Left ventricle myocardium inferior (tissue), 1 donor: ENCODE data around the gene P2RX7. TPM values are rescaled to one million over a fixed set of nuclear protein-coding genes. Genes with fewer than 3 reads are reported as not detected.

Experiments
- DNase-seq: peaks from one replicate; pipeline ENCODE4 v3.0.0-alpha.2; 2020
- H3K27ac ChIP-seq: fragments of 200-600 bp; replicated peaks from 2 replicates; pipeline ENCODE4 v1.8.0; 2021
- H3K27me3 ChIP-seq: fragments of 200-600 bp; 2 replicates; pipeline ENCODE4 v1.8.0; 2021; ENCODE audit warnings: low read depth
- H3K36me3 ChIP-seq: fragments of 200-600 bp; 2 replicates; pipeline ENCODE4 v1.8.0; 2021
- H3K4me1 ChIP-seq: fragments of 200-600 bp; 2 replicates; pipeline ENCODE4 v1.8.0; 2021
- H3K4me3 ChIP-seq: fragments of 200-600 bp; 2 replicates; pipeline ENCODE4 v1.8.0; 2021; ENCODE audit warnings: mild to moderate bottlenecking, moderate library complexity
- H3K9me3 ChIP-seq: fragments of 200-600 bp; replicated peaks from 2 replicates; pipeline ENCODE4 v1.8.0; 2021
- intact Hi-C: fragments of 100-400 bp; cut with micrococcal nuclease; formaldehyde crosslinking; loops from one replicate; pipeline ENCODE4 v1.11.0; 2022
- total RNA-seq: library from RNA; stranded (reverse); fragmentation: NEBNext Ultra II Directional; extraction: Animal tissue kit (Norgen Biotek cat#: 25700); gene quantifications from one replicate; pipeline ENCODE4 v1.2.1, GENCODE V29; 2021
- TF ChIP-seq, protein P1 (sequence below): fragments of 200-600 bp; IDR thresholded peaks from 2 replicates; pipeline ENCODE4 v1.8.0; 2021; ENCODE audit warnings: antibody characterized with exemption, mild to moderate bottlenecking, borderline replicate concordance
- donor health status: DM: no; HTN: yes; CAD: no; lungs with severe emphysema.

The P2RX7 gene
- total RNA-seq, 1 donor from 2014 or later: 1.6 TPM

DNA sequence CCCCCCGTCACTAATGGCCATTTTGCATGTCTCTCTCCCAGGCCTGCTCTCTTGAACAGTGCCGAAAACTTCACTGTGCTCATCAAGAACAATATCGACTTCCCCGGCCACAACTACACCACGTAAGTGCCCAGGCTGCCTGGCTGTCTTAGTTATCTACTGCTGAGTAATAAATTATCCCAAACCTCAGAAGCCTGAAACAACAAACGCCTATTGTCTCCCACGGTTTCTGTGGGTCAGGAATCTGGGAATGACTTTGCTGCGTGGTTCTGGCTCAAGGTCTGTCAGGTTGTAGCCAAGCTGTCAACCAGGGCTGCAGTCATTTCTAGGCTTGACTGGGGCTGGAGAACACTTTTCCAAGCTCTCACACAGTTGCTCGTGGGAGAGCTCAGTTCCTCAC is 32.6 kb downstream of the P2RX7 start:
- no peak overlapping the region for H3K27ac ChIP-seq
- intact Hi-C loops: no loop called here
- H3K27me3 ChIP-seq: no peaks in the 10 kb centered on the region
- peaks cover 19% of the 10 kb centered on the region for H3K36me3 ChIP-seq
- H3K9me3 ChIP-seq: no peaks in the 10 kb centered on the region
- H3K4me3 ChIP-seq: no peak overlapping the region
- TF ChIP-seq, protein P1, sequence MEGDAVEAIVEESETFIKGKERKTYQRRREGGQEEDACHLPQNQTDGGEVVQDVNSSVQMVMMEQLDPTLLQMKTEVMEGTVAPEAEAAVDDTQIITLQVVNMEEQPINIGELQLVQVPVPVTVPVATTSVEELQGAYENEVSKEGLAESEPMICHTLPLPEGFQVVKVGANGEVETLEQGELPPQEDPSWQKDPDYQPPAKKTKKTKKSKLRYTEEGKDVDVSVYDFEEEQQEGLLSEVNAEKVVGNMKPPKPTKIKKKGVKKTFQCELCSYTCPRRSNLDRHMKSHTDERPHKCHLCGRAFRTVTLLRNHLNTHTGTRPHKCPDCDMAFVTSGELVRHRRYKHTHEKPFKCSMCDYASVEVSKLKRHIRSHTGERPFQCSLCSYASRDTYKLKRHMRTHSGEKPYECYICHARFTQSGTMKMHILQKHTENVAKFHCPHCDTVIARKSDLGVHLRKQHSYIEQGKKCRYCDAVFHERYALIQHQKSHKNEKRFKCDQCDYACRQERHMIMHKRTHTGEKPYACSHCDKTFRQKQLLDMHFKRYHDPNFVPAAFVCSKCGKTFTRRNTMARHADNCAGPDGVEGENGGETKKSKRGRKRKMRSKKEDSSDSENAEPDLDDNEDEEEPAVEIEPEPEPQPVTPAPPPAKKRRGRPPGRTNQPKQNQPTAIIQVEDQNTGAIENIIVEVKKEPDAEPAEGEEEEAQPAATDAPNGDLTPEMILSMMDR: no peak
- DNase-seq: no peak
- H3K4me1 ChIP-seq: no peaks in the 10 kb centered on the region

DNA sequence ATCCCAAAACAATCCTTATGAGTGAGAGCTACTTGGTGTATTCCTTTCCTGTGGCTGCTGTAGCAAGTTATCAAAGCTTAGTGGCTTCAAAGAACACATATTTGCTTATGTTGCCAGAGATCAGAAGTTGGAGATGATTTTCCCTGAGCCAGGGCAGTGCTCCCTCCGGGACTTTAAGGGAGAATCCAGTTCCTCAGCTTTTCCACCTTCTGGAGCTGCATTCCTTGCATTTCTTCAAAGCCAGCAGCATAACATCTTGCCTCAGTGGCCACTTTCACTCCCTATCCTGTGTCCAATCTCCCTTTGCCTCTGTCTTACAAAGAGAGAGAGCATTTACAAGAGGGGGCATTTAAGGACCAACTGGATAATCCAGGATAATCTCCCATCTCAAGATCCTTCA is 33.7 kb downstream of the P2RX7 start:
- no peaks in the 10 kb centered on the region for H3K4me1 ChIP-seq
- peaks cover 19% of the 10 kb centered on the region for H3K36me3 ChIP-seq
- no peaks in the 10 kb centered on the region for H3K9me3 ChIP-seq
- no peaks in the 10 kb centered on the region for H3K27me3 ChIP-seq
- no peak overlapping the region for H3K27ac ChIP-seq
- intact Hi-C loops: no loop called here
- TF ChIP-seq, protein P1: no peak
- H3K4me3 ChIP-seq: no peak overlapping the region
- DNase-seq: no peak

DNA sequence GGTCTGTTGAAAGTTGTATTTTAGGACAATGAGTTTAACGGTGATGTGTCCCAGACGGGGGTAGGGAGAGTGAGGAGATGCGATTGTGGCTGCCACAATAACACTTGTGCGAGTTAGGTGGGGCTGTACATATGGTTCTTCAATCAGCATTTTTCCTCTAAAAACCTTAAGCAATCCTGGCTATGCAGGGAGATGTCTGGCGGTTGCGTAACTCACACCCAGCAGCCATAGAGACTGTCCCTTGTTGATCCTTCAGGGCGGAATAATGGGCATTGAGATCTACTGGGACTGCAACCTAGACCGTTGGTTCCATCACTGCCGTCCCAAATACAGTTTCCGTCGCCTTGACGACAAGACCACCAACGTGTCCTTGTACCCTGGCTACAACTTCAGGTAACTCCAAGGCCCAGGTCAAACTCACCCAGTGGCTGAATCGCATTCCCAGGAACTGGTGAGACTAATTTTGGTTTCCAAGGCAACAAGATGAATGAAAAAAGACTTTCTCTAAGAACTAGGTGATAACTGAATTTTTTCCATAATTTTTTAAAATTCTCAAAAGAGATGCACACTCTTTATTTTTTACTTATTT is 34.6 kb downstream of the P2RX7 start:
- Histone ChIP-seq H3K27ac (no peak overlapping the region), H3K9me3 (no peaks in the 10 kb centered on the region), H3K4me1 (no peaks in the 10 kb centered on the region), H3K4me3 (no peak overlapping the region), H3K36me3 (peaks cover 15% of the 10 kb centered on the region), H3K27me3 (no peaks in the 10 kb centered on the region)
- TF ChIP-seq, protein P1: no peak
- intact Hi-C loops: no loop called here
- DNase-seq: no peak

DNA sequence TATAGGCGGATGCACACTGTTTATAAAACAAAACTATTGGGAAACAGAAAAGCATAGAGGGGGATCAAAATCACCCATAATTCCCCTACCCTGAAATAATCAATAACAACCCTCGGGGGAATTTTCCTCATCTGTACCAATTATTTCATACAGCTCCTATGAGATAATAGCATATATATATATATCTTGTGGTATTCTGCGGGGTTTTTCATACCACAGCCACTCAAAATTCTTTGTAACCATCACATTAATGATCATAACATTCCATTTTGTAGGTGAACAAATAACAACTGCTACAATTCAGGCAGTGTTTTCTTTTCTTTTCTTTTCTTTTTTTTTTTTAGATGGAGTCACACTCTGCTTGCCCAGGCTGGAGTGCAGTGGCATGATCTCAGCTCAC is 35.3 kb downstream of the P2RX7 start:
- Histone ChIP-seq H3K36me3 (peaks cover 12% of the 10 kb centered on the region), H3K4me3 (no peak overlapping the region), H3K27ac (no peak overlapping the region), H3K4me1 (no peaks in the 10 kb centered on the region), H3K9me3 (no peaks in the 10 kb centered on the region), H3K27me3 (no peaks in the 10 kb centered on the region)
- intact Hi-C loops: no loop called here
- DNase-seq: no peak
- TF ChIP-seq, protein P1: no peak

DNA sequence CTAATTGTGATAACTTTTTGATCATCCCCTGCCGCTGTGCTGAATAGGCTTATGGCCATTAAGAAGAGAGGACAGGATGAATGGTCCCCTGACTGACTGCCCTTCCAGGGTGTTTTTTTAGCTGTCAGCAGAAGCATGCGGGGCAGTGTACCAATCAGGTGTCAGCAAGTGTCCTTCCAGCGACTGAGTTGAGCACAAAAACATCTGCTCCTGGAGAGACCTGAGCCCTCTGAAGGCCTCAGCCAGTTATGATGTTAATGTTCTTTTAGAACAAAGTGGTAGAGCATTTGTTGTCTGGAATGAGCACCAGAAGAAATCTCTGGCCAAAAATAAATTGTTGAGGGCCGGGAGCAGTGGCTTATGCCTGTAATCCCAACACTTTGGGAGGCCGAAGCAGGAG is 37.5 kb downstream of the P2RX7 start:
- Histone ChIP-seq H3K4me1 (no peaks in the 10 kb centered on the region), H3K27me3 (no peaks in the 10 kb centered on the region), H3K9me3 (no peaks in the 10 kb centered on the region), H3K4me3 (no peak overlapping the region), H3K36me3 (peaks cover 3% of the 10 kb centered on the region), H3K27ac (no peak overlapping the region)
- intact Hi-C loops: no loop called here
- no peak for DNase-seq
- TF ChIP-seq, protein P1: no peak
